NOMO-1 treated with dmso at 0.1 percent for 144 hours (cell line): ENCODE data around the gene IFNK.
"Not testable (repeated sequence)": the region's sequence is repeated elsewhere in the genome, so short reads cannot be mapped to it uniquely, and the experiment has no call there.

ENCODE experiments used
- DNase-seq: peaks from one replicate; lab custom pipeline; 2025; ENCODE audit not compliant: unreplicated experiment; lab: John Stamatoyannopoulos, UW

Gene IFNK

GRCh38 chr9:27524236-27524635 lies at the start of gene IFNK:
IFNK (plus strand) TSS chr9:27524290; CDS start chr9:27524337, 47 bp downstream.
- no peak for DNase-seq

GRCh38 chr9:27474305-27474704 lies 49.8 kb upstream of the IFNK start:
- no peak for DNase-seq

GRCh38 chr9:27475057-27475595 lies 49.0 kb upstream of the IFNK start:
- DNase-seq: no peak

GRCh38 chr9:27476870-27477515 lies 47.1 kb upstream of the IFNK start:
- no peak for DNase-seq

GRCh38 chr9:27478322-27478721 lies 45.8 kb upstream of the IFNK start:
- no peak for DNase-seq

GRCh38 chr9:27482709-27483108 lies 41.4 kb upstream of the IFNK start:
- no peak for DNase-seq

- no peak for DNase-seq
Observed at GRCh38 chr9:27483576-27483975, 40.5 kb upstream of the IFNK start.

GRCh38 chr9:27485158-27485557 lies 38.9 kb upstream of the IFNK start:
- no peak for DNase-seq

- no peak for DNase-seq
Observed at GRCh38 chr9:27487128-27487640, 36.9 kb upstream of the IFNK start.

GRCh38 chr9:27487927-27488326 lies 36.2 kb upstream of the IFNK start:
- DNase-seq: no peak

GRCh38 chr9:27489087-27489876 lies 34.8 kb upstream of the IFNK start:
- no peak for DNase-seq

- DNase-seq: no peak
Observed at GRCh38 chr9:27491154-27491553, 32.9 kb upstream of the IFNK start.

- no peak for DNase-seq
Observed at GRCh38 chr9:27495480-27496134, 28.5 kb upstream of the IFNK start.

GRCh38 chr9:27496135-27496504 lies 28.0 kb upstream of the IFNK start:
- no peak for DNase-seq

GRCh38 chr9:27497883-27498417 lies 26.1 kb upstream of the IFNK start:
- DNase-seq: no peak

- DNase-seq: no peak
Observed at GRCh38 chr9:27499451-27499850, 24.6 kb upstream of the IFNK start.

GRCh38 chr9:27500902-27501301 lies 23.2 kb upstream of the IFNK start:
- not testable (repeated sequence) for DNase-seq

GRCh38 chr9:27503623-27504022 lies 20.5 kb upstream of the IFNK start:
- DNase-seq: no peak

GRCh38 chr9:27504259-27504658 lies 19.8 kb upstream of the IFNK start:
- no peak for DNase-seq

- no peak for DNase-seq
Observed at GRCh38 chr9:27505744-27506161, 18.3 kb upstream of the IFNK start.

- no peak for DNase-seq
Observed at GRCh38 chr9:27506981-27507380, 17.1 kb upstream of the IFNK start.
